ENCODE results near the gene PRKG2. TPM values are rescaled to one million over a fixed set of nuclear protein-coding genes. Genes with fewer than 3 reads are reported as not detected.

Gene PRKG2
- total RNA-seq, 1 experiment from 2014 or later: not detected

- Histone ChIP-seq H3K27ac (ENCODE audit: low read depth, low read length, poor library complexity, severe bottlenecking) (no peak overlapping the region), H3K27me3 (replicated peaks; ENCODE audit: insufficient read depth, low read depth, low read length, poor library complexity) (no peaks in the 10 kb centered on the region), H3K4me1 (ENCODE audit: insufficient read depth, low read length, poor library complexity, severe bottlenecking) (no peaks in the 10 kb centered on the region), H3K4me3 (ENCODE audit: low read depth, low read length, poor library complexity, severe bottlenecking) (no peak overlapping the region), H3K9me3 (ENCODE audit: low read depth, low read length, poor library complexity, severe bottlenecking) (no peaks in the 10 kb centered on the region), H3K36me3 (ENCODE audit: insufficient read depth, low read length, poor library complexity, severe bottlenecking) (no peaks in the 10 kb centered on the region)
- ChIA-PET POLR2A (ENCODE audit: low non-redundant PET) (no interaction called here), CTCF (no interaction called here)
- intact Hi-C loops (cut with micrococcal nuclease; ENCODE audit: unreplicated experiment): no loop called here
- DNase-seq (ENCODE audit: low spot score): no peak
- TF ChIP-seq EZH2 (IDR thresholded peaks at IDR 0.05; ENCODE audit: borderline replicate concordance, low read depth, low read length, poor library complexity, severe bottlenecking) (no peak), CTCF (conservative IDR thresholded peaks at IDR 0.05; ENCODE audit: low read depth, low read length) (no peak)
- no TSS peak for BruUV-seq (replicated peaks)
Measured at GRCh38 chr4:81152839-81153713, 61.9 kb downstream of the PRKG2 start.

GRCh38 chr4:81149976-81150375 lies 65.0 kb downstream of the PRKG2 start:
- POLR2A ChIA-PET (ENCODE audit: low non-redundant PET): no interaction called here
- Histone ChIP-seq H3K4me3 (ENCODE audit: low read depth, low read length, poor library complexity, severe bottlenecking) (no peak overlapping the region), H3K27ac (ENCODE audit: low read depth, low read length, poor library complexity, severe bottlenecking) (no peak overlapping the region), H3K4me1 (ENCODE audit: insufficient read depth, low read length, poor library complexity, severe bottlenecking) (no peaks in the 10 kb centered on the region), H3K36me3 (ENCODE audit: insufficient read depth, low read length, poor library complexity, severe bottlenecking) (no peaks in the 10 kb centered on the region), H3K9me3 (ENCODE audit: low read depth, low read length, poor library complexity, severe bottlenecking) (no peaks in the 10 kb centered on the region), H3K27me3 (replicated peaks; ENCODE audit: insufficient read depth, low read depth, low read length, poor library complexity) (no peaks in the 10 kb centered on the region)
- CTCF ChIA-PET: no interaction called here
- intact Hi-C loops (cut with micrococcal nuclease; ENCODE audit: unreplicated experiment): no loop called here
- TF ChIP-seq EZH2 (IDR thresholded peaks at IDR 0.05; ENCODE audit: borderline replicate concordance, low read depth, low read length, poor library complexity, severe bottlenecking) (no peak), CTCF (conservative IDR thresholded peaks at IDR 0.05; ENCODE audit: low read depth, low read length) (no peak)
- no TSS peak for BruUV-seq (replicated peaks)
- no peak for DNase-seq (ENCODE audit: low spot score)

GRCh38 chr4:81148576-81148975 lies 66.4 kb downstream of the PRKG2 start:
- ChIA-PET POLR2A (ENCODE audit: low non-redundant PET) (no interaction called here), CTCF (no interaction called here)
- DNase-seq (ENCODE audit: low spot score): no peak
- Histone ChIP-seq H3K4me3 (ENCODE audit: low read depth, low read length, poor library complexity, severe bottlenecking) (no peak overlapping the region), H3K36me3 (ENCODE audit: insufficient read depth, low read length, poor library complexity, severe bottlenecking) (no peaks in the 10 kb centered on the region), H3K4me1 (ENCODE audit: insufficient read depth, low read length, poor library complexity, severe bottlenecking) (no peaks in the 10 kb centered on the region), H3K27ac (ENCODE audit: low read depth, low read length, poor library complexity, severe bottlenecking) (no peak overlapping the region), H3K27me3 (replicated peaks; ENCODE audit: insufficient read depth, low read depth, low read length, poor library complexity) (no peaks in the 10 kb centered on the region), H3K9me3 (ENCODE audit: low read depth, low read length, poor library complexity, severe bottlenecking) (no peaks in the 10 kb centered on the region)
- intact Hi-C loops (cut with micrococcal nuclease; ENCODE audit: unreplicated experiment): no loop called here
- no TSS peak for BruUV-seq (replicated peaks)
- no peak for TF ChIP-seq EZH2 (IDR thresholded peaks at IDR 0.05; ENCODE audit: borderline replicate concordance, low read depth, low read length, poor library complexity, severe bottlenecking)
- TF ChIP-seq CTCF (conservative IDR thresholded peaks at IDR 0.05; ENCODE audit: low read depth, low read length): no peak

Measured in A673 (cell line).